ENCODE results near the gene RAP1GAP2.

- TF ChIP-seq CSRNP3 (CRISPR knock-in tag; IDR thresholded peaks at IDR 0.05) (no peak), ZNF8 (CRISPR knock-in tag; IDR thresholded peaks at IDR 0.05) (no peak), ARNTL (CRISPR knock-in tag; IDR thresholded peaks at IDR 0.05; ENCODE audit: borderline replicate concordance, low read depth) (no peak)
Observed at GRCh38 chr17:2980904-2981246, 184.6 kb downstream of the RAP1GAP2 start.
